Measurements from ENCODE around the gene FAM120C. TPM values are rescaled to one million over a fixed set of nuclear protein-coding genes. Genes with fewer than 3 reads are reported as not detected.

Gene FAM120C
- total and polyA plus RNA-seq, 10 donors: 3.8 to 15.7 (median 8.3) TPM

GRCh38 chrX:54044877-54045338, 138.1 kb downstream of the FAM120C start:
- DNase-seq: no peak
- intact Hi-C loops (cut with DNase I; ENCODE audit: low total_unique reads): loop anchor here (10.0 kb wide), 2 partner anchors 140 to 490 kb away; partner anchors contain the start of genes FAM120C and GNL3L

GRCh38 chrX:54044126-54044876, 138.8 kb downstream of the FAM120C start, which contains the start of gene PHF8:
Gene PHF8 (minus strand): TSS chrX:54044473. CDS start chrX:54042728, 1,745 bp downstream.
- H3K4me3 ChIP-seq: peak within 1 kb of the TSS; percentile 52 to 76 (median 56)
- peak within 1 kb of the TSS; percentile 84 to 98 (median 95) for H3K27ac ChIP-seq
- TF ChIP-seq POLR2A (IDR thresholded peaks at IDR 0.05): no peak
- peak in 2 of 11 experiments; percentile 8 to 18 for TF ChIP-seq CTCF (IDR thresholded peaks at IDR 0.05 in 8 of 11, conservative IDR thresholded peaks at IDR 0.05 in 3 of 11)
- peak; percentile 78 to 94 (median 93) for TF ChIP-seq POLR2AphosphoS5 (IDR thresholded peaks at IDR 0.05)
- 0 to 55% (median 1%) methylated on average over 38 to 65 of the region's 66 CpGs for WGBS, 5 donors
- peaks cover 0 to 27% (median 11%) of the 10 kb centered on the region in 6 donors for H3K36me3 ChIP-seq
- peak; percentile 98 for DNase-seq
- H3K27me3 ChIP-seq (replicated peaks in 1 of 7): no peaks in the 10 kb centered on the region
- no peaks in the 10 kb centered on the region for H3K9me3 ChIP-seq
- H3K4me1 ChIP-seq: peaks cover 0 to 23% (median 9%) of the 10 kb centered on the region in 6 donors
- intact Hi-C loops (cut with DNase I; ENCODE audit: low total_unique reads): loop anchor here (10.0 kb wide), 2 partner anchors 140 to 490 kb away; partner anchors contain the start of genes FAM120C and GNL3L

More at GRCh38 chrX:54044877-54045338, 138.1 kb downstream of the FAM120C start:
- WGBS, 5 donors: 10 to 51% (median 19%) methylated on average over 6 to 10 of the region's 10 CpGs
- Histone ChIP-seq H3K4me3 (peak overlapping the region in 7 of 8 donors; percentile 9 to 76 (median 54)), H3K9me3 (no peaks in the 10 kb centered on the region), H3K4me1 (peaks cover 0 to 23% (median 9%) of the 10 kb centered on the region in 6 donors), H3K27me3 (replicated peaks in 1 of 7) (no peaks in the 10 kb centered on the region), H3K36me3 (peaks cover 0 to 21% (median 8%) of the 10 kb centered on the region in 6 donors), H3K27ac (peak overlapping the region; percentile 84 to 98 (median 95))
- TF ChIP-seq CTCF (IDR thresholded peaks at IDR 0.05 in 8 of 11, conservative IDR thresholded peaks at IDR 0.05 in 3 of 11): no peak
- no peak for TF ChIP-seq POLR2AphosphoS5 (IDR thresholded peaks at IDR 0.05)
- TF ChIP-seq POLR2A (IDR thresholded peaks at IDR 0.05): no peak

DNA sequence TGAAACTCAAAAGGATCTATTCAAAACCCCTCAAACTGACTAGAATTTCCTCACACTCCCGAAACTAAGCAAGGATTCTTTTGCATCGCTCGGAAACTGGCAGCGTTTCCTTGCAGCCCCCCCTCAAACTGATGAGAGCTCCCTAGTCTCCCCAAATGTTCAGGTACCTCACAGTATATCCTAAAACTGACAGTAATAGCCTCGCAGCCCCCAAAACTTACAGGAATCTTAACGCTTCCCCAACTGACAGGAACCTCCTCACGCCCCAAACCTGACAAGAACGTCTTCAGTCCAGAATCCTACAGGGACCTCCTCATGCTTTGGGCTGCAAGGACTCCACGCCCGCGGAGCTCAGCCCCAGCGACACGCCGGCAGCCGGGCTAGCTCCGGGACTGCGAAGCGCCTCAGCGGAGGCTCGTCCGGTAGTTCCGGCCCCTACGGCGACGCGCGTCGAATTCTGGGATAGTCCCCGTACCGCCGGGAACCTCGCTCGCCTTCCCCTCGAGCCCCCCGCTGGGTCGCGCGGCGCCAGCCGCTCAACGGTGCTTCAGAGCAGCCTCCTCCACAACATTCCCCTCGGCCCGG, 139.4 kb downstream of the FAM120C start:
- peak; percentile 91 for DNase-seq
- TF ChIP-seq POLR2A (IDR thresholded peaks at IDR 0.05) (no peak), POLR2AphosphoS5 (IDR thresholded peaks at IDR 0.05) (no peak), CTCF (IDR thresholded peaks at IDR 0.05 in 8 of 11, conservative IDR thresholded peaks at IDR 0.05 in 3 of 11) (no peak)
- intact Hi-C loops (cut with DNase I; ENCODE audit: low total_unique reads): loop anchor here (10.0 kb wide), 2 partner anchors 141 to 491 kb away; partner anchors contain the start of genes FAM120C and GNL3L

More for the DNA sequence above, 139.4 kb downstream of the FAM120C start:
- no peaks in the 10 kb centered on the region for H3K9me3 ChIP-seq
- H3K27me3 ChIP-seq (replicated peaks in 1 of 7): no peaks in the 10 kb centered on the region
- H3K36me3 ChIP-seq: peaks cover 0 to 34% (median 12%) of the 10 kb centered on the region in 6 donors
- peak overlapping the region; percentile 52 to 76 (median 56) for H3K4me3 ChIP-seq
- 0 to 64% (median 8%) methylated on average over 7 to 43 of the region's 43 CpGs for WGBS, 5 donors
- peak overlapping the region; percentile 84 to 98 (median 95) for H3K27ac ChIP-seq
- peaks cover 0 to 23% (median 9%) of the 10 kb centered on the region in 6 donors for H3K4me1 ChIP-seq

All from spleen (tissue), 11 donors.